ENCODE measurements around the gene LDHD. TPM values are rescaled to one million over a fixed set of nuclear protein-coding genes. Genes with fewer than 3 reads are reported as not detected.
A peak's percentile ranks its signal among the peaks of the same experiment; 100 is the strongest.

Gene LDHD
- total RNA-seq, 1 donor from 2014 or later: not detected

DNA sequence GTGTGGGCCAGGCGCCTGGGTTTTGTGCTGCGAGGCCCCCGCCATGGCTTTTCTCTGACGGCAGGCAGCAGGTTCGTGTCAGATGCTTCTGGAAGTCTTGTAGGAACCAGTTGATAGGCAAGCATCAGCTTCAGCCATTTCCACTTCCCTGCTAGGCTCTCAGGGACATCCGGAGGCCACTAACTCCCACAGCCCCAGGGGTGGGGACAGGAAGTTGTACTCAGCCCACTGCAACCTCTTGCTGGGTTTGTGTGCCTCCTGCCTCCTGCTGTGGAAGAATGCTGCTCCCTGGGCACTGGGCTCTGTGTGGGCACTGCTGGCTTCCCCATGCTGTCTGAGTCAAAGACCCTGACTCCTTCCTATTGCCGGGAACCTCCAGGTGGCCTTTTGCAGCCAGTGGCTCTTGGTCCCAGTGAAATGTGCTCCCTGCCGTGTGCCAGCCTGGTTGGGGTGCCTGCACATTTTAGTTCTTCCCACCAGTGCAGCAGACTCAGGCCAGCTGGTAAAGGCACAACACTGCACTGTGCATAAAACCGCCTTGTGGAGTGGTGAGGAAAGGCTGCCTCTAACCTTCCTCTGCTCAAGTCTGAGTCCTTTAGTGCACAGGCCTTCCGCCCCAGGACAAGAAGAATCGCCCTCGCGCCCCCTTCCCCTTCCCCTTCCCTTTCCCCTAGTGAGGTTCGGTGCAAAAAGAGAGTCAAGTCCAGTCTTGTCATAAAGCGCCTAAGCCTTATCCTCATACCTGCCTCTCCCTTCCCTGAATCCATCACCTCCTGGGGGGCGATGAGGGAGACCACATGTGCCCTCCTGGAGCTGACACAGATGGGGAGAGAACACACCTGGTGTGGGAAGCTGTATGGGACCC is 16.6 kb downstream of the LDHD start:
- no peak for ATAC-seq (ENCODE audit: low read depth)
- Mint-ChIP-seq H3K27me3 (peaks cover 22% of the 10 kb centered on the region), H3K36me3 (ENCODE audit: low read depth) (no peaks in the 10 kb centered on the region), H3K4me3 (no peak overlapping the region), H3K4me1 (peaks cover 18% of the 10 kb centered on the region), H3K9me3 (peaks cover 2% of the 10 kb centered on the region), H3K27ac (no peak overlapping the region)
- intact Hi-C loops (cut with micrococcal nuclease): loop anchor here (1.0 kb wide), 1 partner anchor 23 kb away; no protein-coding TSS in a partner anchor
- ChIA-PET POLR2A (no interaction called here), CTCF (interaction anchor here (1.0 to 1.6 kb wide), 2 partner anchors 9 to 11 kb away, joined by 3 to 8 read pairs; no protein-coding TSS in a partner anchor)
- TF ChIP-seq CTCF (IDR thresholded peaks at IDR 0.05): no peak
- DNase-seq: no peak

DNA sequence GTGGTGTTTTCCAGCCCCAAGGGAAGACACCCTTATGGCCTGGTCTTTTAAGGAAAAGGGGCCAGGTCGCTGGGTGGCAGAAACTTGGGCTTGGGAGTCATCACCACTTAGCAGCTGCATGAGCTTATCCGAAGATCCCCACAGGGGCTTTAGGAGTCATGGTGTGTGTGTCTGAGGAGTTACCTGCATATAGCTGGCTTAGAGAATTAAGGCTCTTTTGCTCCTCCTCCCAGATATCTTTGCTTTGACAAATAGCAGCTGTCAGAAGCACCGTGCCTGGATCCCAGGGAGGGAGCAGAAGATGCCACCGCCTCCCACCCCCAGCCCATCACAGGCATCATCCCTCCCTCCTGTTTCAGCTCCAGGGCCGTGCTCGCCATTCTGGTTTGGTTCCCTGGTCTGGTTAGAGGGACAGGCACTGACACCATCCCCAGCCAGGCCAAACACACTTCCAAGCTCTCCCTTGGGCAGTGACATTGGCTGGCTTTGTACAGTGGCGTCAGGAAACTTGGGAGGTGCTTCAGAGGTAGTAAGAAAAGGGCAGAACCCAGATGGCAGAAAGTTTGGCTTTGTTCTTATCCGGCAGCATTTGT is 17.4 kb downstream of the LDHD start:
- intact Hi-C loops (cut with micrococcal nuclease): loop anchor here (1.0 kb wide), 1 partner anchor 22 kb away; no protein-coding TSS in a partner anchor
- no peak overlapping the region for H3K27ac Mint-ChIP-seq
- DNase-seq (no peak), ATAC-seq (ENCODE audit: low read depth) (no peak)
- no peaks in the 10 kb centered on the region for H3K36me3 Mint-ChIP-seq (ENCODE audit: low read depth)
- TF ChIP-seq CTCF (IDR thresholded peaks at IDR 0.05): no peak
- peaks cover 2% of the 10 kb centered on the region for H3K9me3 Mint-ChIP-seq
- no peak overlapping the region for H3K4me3 Mint-ChIP-seq
- POLR2A ChIA-PET: interaction anchor here (0.6 kb wide), 1 partner anchor 123 kb away, joined by 3 read pairs; no protein-coding TSS in a partner anchor
- H3K4me1 Mint-ChIP-seq: peaks cover 18% of the 10 kb centered on the region
- peaks cover 14% of the 10 kb centered on the region for H3K27me3 Mint-ChIP-seq
- CTCF ChIA-PET: interaction anchor here (1.0 to 1.6 kb wide), 2 partner anchors 10 to 12 kb away, joined by 3 to 8 read pairs; no protein-coding TSS in a partner anchor

DNA sequence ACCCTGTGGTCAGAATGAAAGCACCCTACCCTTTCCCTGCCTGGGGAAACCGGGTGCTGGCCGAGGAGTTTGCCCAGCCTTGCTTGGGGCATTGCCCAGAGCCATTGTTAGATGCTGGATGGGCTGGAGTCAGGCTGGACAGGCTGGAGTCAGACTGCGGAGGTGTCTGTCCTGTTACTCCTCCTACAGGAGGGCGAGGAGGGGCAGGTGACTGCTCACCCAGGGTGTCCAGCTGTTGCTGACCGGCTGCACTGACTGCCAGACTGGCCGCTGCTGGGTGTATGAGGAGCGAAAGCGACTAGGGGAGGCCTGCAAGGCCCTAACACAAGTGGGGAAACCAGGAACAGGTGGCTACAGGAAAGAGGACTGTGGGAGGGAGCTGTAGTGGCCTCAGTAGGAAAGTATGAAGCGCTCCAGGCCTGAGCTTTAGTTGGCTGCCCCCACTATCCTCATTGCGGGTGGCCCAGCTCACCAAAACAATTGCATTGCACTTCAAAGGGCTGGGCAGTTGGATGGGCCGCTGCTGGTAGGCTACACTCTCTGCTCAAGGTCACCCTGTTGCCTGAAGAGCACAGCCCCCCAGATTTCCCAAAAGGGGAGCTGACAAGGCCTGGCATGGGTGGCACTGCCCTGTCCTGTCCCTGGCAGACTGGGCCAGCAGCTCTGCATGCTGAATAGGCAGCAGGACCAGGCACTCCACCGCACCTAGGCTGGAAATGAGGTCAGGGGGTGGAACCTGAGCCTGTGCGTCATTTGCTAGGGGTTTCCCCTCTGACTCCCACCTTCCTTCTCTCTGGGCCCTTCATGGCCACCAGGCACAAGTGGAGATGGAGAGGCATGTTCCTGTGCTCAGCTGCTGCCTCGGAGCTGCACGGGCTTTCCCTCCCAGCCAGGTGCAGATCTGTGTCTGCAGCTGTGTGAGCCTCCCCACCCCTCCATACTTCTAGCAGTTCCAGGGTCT is 18.4 kb downstream of the LDHD start:
- ChIA-PET POLR2A (interaction anchor here (0.6 kb wide), 1 partner anchor 124 kb away, joined by 3 read pairs; no protein-coding TSS in a partner anchor), CTCF (interaction anchor here (1.0 to 1.6 kb wide), 2 partner anchors 13 kb away, joined by 3 to 8 read pairs; no protein-coding TSS in a partner anchor)
- peaks cover 18% of the 10 kb centered on the region for H3K4me1 Mint-ChIP-seq
- DNase-seq (no peak), ATAC-seq (ENCODE audit: low read depth) (peak; percentile 47)
- peaks cover 11% of the 10 kb centered on the region for H3K27me3 Mint-ChIP-seq
- no peak for TF ChIP-seq CTCF (IDR thresholded peaks at IDR 0.05)
- intact Hi-C loops (cut with micrococcal nuclease): no loop called here
- H3K4me3 Mint-ChIP-seq: no peak overlapping the region
- no peaks in the 10 kb centered on the region for H3K36me3 Mint-ChIP-seq (ENCODE audit: low read depth)
- no peaks in the 10 kb centered on the region for H3K9me3 Mint-ChIP-seq
- H3K27ac Mint-ChIP-seq: no peak overlapping the region

GRCh38 chr16:75097191-75097761 is 19.3 kb downstream of the LDHD start:
- Mint-ChIP-seq H3K27ac (no peak overlapping the region), H3K4me1 (peaks cover 18% of the 10 kb centered on the region), H3K4me3 (no peak overlapping the region), H3K36me3 (ENCODE audit: low read depth) (no peaks in the 10 kb centered on the region), H3K27me3 (peaks cover 8% of the 10 kb centered on the region), H3K9me3 (no peaks in the 10 kb centered on the region)
- ATAC-seq (ENCODE audit: low read depth) (no peak), DNase-seq (no peak)
- ChIA-PET CTCF (interaction anchor here (1.0 kb wide), 1 partner anchor 14 kb away, joined by 3 read pairs; no protein-coding TSS in a partner anchor), POLR2A (no interaction called here)
- no peak for TF ChIP-seq CTCF (IDR thresholded peaks at IDR 0.05)
- intact Hi-C loops (cut with micrococcal nuclease): no loop called here
